GM18519 (cell line): ENCODE measurements around the gene BRMS1.
"Not testable (repeated sequence)": the region's sequence is repeated elsewhere in the genome, so short reads cannot be mapped to it uniquely, and the experiment has no call there.

Experiments used
- ATAC-seq: cut with Tn5 transposase; IDR thresholded peaks from one replicate; pipeline ENCODE4 v1.9.1; 2021; ENCODE audit warnings: mild to moderate bottlenecking, moderate library complexity; ENCODE audit not compliant: unreplicated experiment, low FRiP score

BRMS1 gene

DNA sequence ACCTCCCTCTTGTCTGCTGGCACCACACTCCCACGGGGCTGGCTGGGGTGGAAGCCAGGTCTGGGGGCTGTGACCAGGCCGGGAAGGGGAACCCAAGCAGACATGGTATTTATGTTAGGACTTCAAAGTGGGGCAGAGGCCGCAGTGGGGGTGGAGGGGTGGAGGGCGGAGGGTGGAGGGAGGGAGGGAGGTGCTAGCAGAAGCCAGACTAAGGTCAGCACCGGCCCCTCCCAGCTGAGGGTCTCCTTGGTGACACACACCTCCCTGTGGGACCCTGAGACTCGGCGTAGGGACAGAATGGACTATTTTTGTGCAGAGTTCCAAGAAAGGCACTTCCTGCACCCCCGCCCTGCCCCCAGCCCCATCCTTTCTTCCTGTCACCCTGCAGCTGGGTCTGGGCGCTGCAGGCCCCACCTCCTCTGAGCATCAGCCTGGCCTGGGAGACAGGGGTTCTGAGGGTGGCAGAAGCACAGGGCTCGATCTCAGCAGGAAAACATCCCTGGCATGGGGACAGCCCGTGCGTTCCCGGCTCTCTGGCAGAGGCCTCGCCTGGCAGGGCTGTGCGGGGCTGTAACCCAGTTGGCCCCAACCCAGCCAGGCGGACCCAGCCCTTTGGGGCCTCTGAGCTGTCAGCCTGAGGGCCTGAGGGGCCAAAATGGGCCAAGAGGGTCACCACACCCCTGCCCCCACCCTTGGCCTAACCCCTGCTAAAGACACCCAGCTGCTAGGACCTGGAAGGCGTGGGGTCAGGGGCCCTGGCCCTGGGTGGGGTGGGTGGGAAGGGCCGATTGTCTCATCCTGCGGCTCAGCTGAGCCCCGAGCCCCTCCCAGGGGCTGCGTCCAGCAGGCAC is 18.4 kb downstream of the BRMS1 start:
- no peak for ATAC-seq

- ATAC-seq: no peak
These were observed 19.6 kb downstream of the BRMS1 start for GRCh38 chr11:66325263-66325671.

GRCh38 chr11:66324664-66325063 is 20.2 kb downstream of the BRMS1 start:
- no peak for ATAC-seq

- no peak for ATAC-seq
These were observed 21.2 kb downstream of the BRMS1 start for GRCh38 chr11:66323684-66324083.

GRCh38 chr11:66322732-66323427 is 22.0 kb downstream of the BRMS1 start:
- ATAC-seq: no peak

DNA sequence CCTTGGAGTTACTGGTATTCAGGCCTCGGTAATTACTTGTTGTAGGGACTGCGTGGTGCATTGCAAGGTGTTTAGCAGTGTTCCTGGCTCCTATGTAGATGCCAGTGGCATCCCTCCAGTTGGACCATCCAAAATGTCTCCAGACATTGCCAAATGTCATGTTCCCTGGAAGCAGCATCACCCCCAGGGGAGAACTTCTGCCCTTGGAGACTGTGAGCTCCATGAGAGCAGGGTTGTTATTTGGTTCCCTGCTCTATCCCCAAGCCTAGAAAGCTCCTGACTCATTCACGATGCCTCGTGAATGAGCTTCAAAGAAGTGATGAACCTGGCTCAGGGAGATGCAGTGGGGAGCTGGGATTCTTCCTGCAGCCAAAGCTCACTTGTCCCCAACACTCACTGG is 23.3 kb downstream of the BRMS1 start:
- no peak for ATAC-seq

GRCh38 chr11:66320748-66321147 is 24.2 kb downstream of the BRMS1 start:
- ATAC-seq: not testable (repeated sequence)

DNA sequence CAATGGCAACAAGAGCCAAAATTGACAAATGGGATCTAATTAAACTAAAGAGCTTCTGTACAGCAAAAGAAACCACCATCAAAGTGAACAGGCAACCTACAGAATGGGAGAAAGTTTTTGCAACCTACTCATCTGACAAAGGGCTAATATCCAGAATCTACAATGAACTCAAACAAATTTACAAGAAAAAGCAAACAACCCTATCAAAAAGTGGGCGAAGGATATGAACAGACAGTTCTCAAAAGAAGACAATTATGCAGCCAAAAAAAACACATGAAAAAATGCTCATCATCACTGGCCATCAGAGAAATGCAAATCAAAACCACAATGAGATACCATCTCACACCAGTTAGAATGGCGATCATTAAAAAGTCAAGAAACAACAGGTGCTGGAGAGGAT is 24.6 kb downstream of the BRMS1 start:
- ATAC-seq: not testable (repeated sequence)

DNA sequence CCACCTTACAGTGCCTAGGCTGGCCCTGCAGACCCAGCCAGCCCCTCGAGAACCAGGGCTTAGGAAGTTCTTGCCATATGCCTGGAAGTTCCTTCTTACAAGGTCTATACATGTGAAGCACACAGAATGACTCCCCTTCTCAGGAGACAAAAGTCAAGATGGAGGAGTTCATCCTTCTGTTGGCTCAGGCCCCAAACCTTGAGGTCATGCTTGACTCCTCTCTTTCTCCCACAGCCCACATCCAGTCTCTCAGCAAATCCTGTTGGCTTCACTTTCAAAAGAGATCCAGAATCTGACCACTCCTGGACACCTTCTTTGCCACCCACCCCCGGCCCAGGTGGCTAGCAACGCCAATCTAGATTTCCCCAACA is 26.3 kb downstream of the BRMS1 start:
- ATAC-seq: no peak

DNA sequence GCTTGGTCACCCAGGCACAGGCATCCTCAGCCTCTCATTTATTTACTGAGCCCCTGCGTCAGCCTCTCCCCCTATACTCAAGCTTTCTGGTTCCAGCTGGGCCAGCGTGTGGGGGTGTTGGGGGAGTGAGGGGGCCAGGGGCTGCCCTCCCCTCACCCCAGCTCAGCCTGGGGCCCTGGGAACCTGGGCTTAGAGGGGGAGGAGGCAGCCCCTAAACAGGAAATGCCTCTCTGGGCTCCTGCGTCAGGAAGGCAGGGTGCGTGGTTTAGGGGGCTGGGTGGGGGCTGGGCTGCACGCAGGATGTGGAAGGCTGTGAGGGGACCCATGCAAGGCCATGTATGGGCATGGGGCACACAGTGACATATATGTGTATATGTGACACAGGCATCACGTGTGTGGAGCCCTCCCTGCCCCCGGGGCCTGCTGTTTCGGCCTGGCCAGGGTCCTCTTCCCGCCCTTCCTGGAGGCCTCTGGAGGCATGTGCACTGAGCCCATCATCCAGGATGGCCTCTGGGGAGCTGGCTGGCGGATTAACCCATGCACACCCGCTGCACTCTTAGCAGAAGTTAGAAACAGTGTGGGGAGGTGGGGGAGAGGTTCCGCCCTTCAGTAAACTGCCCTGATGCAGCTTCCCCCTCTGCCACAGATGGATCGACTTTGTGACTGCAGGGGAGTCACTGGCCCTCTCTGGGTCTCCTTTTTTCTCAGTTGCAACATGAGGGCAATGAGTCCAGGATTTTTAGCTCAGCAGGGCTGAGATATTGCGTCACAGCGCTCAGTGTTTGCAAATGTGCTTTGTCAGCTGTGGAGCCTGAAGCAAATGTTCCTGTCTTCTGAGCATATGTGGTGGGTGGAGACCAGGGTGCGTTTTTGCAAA is 26.9 kb downstream of the BRMS1 start:
- no peak for ATAC-seq

GRCh38 chr11:66317322-66317722 is 27.6 kb downstream of the BRMS1 start:
- no peak for ATAC-seq

DNA sequence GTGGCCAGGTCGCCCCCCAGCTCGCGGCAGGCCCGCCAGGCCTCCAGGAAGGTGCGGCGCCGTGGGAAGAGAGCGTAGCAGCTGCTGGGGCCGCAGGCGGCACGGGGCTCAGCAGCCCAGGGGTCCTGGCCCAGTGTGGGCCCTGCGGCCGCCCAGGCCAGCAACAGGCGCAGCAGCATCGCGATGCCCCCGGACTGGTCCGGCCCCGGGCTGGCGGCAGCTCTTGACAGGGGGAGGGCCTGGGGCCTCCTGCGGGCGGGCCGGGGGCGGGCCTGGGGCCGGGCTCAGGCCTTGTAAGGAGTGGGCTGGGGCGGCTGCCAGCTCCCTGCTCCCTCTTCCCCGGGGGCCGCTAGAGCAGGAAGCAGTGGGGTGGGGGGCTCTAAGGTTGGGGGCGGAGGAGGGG is 28.1 kb downstream of the BRMS1 start, which contains the start of gene CD248:
CD248 (minus strand) TSS at position 196 of the 403 bp plus-strand sequence; CDS start at position 179, 17 bp downstream.
- ATAC-seq: no peak

- no peak for ATAC-seq
These were observed 28.7 kb downstream of the BRMS1 start for GRCh38 chr11:66315921-66316811.

DNA sequence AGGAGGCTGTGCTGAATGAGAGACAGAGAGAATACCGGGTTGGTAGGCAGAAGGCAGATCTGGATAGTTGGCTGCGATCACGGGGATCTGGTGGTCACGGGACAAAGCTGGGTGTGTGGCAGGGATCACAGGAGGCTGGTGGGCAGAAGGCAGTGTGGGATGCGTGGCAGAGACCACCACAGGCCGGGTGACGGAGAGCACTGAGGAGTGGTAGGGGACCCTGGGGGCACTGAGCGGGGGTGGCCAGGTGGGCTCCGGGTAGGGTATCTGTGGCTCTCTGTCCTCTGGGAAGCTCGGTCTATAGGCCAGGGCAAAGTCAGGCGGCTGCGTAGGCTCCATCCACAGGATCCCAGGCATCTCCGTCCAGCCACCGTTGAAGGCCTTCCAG is 29.4 kb downstream of the BRMS1 start:
- no peak for ATAC-seq

- ATAC-seq: no peak
These were observed 30.1 kb downstream of the BRMS1 start for GRCh38 chr11:66314561-66315497.

DNA sequence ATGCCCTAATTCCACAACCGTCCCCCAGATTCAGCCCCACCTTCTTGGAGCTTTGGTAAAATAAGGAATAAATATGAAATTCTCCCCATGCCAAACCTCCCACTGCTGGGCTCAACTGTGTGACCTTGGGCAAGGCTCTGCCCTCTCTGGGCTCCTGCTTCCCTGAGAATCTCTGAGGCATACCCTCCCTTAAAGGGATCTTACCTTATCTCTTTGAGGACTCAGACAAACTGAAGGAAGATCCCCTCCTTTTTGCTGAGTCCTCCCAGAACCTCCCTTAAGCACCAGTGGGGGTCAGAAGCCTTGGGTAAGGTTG is 30.8 kb downstream of the BRMS1 start:
- no peak for ATAC-seq

DNA sequence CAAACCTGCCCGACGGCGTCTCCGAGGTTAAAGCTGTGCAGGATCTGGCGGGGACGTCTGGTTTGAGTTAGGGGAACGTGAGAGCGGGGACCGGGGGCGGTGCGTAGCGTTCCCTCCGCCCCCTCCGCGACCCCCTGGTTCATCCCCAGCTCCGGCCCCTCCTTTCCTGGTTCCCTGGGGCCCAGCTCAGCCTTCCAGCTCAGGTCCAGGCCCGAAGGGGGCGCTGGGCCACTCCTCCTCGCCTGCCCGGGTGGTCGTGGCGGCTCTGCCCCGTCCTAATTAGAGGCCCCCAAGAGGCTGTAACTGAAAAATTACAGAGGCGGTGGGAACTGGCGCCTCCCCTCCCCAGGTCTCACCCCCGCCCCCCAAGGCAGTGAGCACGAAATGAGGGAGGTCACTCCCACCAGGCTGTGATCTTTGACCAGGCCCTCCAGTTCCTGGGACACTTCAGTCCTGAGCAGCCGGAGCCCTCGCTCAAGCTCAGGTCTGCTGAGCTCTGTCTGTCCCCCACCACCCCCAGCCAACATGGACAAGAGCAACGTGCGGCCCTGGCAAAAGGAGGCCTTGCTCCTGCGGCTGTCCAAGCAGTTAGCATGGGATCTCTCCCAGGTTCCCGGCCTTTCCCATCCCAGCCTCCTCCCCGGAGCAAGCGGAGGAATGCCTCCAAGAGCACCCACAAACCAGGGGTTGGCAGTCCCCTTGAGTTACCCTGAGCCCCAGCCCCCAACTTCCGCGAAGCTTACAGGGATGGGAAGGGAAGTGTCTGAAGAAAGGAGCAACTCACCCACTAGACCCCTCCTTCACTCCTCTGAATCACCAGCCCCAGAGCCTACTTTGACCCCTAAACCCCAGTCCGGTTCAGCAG is 31.4 kb downstream of the BRMS1 start:
- no peak for ATAC-seq
